ENCODE results near the gene PTPRA. TPM values are rescaled to one million over a fixed set of nuclear protein-coding genes. Genes with fewer than 3 reads are reported as not detected.

Gene PTPRA
- polyA plus RNA-seq, 1 donor: 52.7 TPM

GRCh38 chr20:3032624-3033023 is 159.3 kb downstream of the PTPRA start:
- H3K4me3 ChIP-seq (ENCODE audit: low read length): no peak overlapping the region
- 92% methylated on average over 4 of the region's 8 CpGs for WGBS (ENCODE audit: insufficient coverage, low lambda C conversion rate)
- H3K27me3 ChIP-seq (ENCODE audit: control insufficient read depth, insufficient read depth, low read length): no peaks in the 10 kb centered on the region
- H3K4me1 ChIP-seq (ENCODE audit: control insufficient read depth, insufficient read depth, low read length): peaks cover 5% of the 10 kb centered on the region
- no peak for DNase-seq
- H3K27ac ChIP-seq (ENCODE audit: low read length): no peak overlapping the region
- peaks cover 70% of the 10 kb centered on the region for H3K36me3 ChIP-seq (ENCODE audit: control insufficient read depth, insufficient read depth, low read length)
- no peaks in the 10 kb centered on the region for H3K9me3 ChIP-seq (ENCODE audit: control insufficient read depth, low read depth, low read length)

DNA sequence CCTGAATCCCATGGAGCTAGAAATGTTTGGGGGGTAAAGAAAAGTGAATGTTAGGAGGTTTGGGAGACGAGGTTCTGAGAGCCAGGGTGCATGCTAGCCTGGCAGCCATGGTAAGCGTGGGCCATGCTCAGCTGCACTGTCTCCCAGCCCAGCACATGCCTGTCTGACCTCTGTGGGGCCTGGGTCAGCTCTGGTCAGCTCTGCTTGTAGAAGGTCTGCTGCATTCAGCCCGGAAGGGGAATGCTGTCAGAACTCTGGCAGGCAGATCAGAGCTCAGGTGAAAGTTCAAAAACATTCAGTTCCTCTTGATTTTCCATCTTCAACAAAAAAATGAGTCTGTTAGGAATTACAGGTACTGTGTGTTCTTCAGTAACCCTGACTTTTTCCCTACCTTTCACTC is 164.4 kb downstream of the PTPRA start:
- Histone ChIP-seq H3K36me3 (ENCODE audit: control insufficient read depth, insufficient read depth, low read length) (peaks cover 66% of the 10 kb centered on the region), H3K4me3 (ENCODE audit: low read length) (no peak overlapping the region), H3K9me3 (ENCODE audit: control insufficient read depth, low read depth, low read length) (no peaks in the 10 kb centered on the region), H3K4me1 (ENCODE audit: control insufficient read depth, insufficient read depth, low read length) (no peaks in the 10 kb centered on the region), H3K27me3 (ENCODE audit: control insufficient read depth, insufficient read depth, low read length) (no peaks in the 10 kb centered on the region), H3K27ac (ENCODE audit: low read length) (no peak overlapping the region)
- WGBS (ENCODE audit: insufficient coverage, low lambda C conversion rate): no CpG with 5 or more reads among the region's 3 CpGs
- DNase-seq: no peak

- Histone ChIP-seq H3K9me3 (ENCODE audit: control insufficient read depth, low read depth, low read length) (no peaks in the 10 kb centered on the region), H3K4me3 (ENCODE audit: low read length) (no peak overlapping the region), H3K27ac (ENCODE audit: low read length) (no peak overlapping the region), H3K4me1 (ENCODE audit: control insufficient read depth, insufficient read depth, low read length) (no peaks in the 10 kb centered on the region), H3K27me3 (ENCODE audit: control insufficient read depth, insufficient read depth, low read length) (no peaks in the 10 kb centered on the region), H3K36me3 (ENCODE audit: control insufficient read depth, insufficient read depth, low read length) (peaks cover 59% of the 10 kb centered on the region)
- no peak for DNase-seq
- WGBS (ENCODE audit: insufficient coverage, low lambda C conversion rate): no CpG with 5 or more reads among the region's 5 CpGs
These were observed 165.2 kb downstream of the PTPRA start for GRCh38 chr20:3038454-3038853.

GRCh38 chr20:3039426-3039825 is 166.1 kb downstream of the PTPRA start:
- WGBS (ENCODE audit: insufficient coverage, low lambda C conversion rate): no CpG with 5 or more reads among the region's 4 CpGs
- Histone ChIP-seq H3K4me1 (ENCODE audit: control insufficient read depth, insufficient read depth, low read length) (no peaks in the 10 kb centered on the region), H3K9me3 (ENCODE audit: control insufficient read depth, low read depth, low read length) (no peaks in the 10 kb centered on the region), H3K36me3 (ENCODE audit: control insufficient read depth, insufficient read depth, low read length) (peaks cover 56% of the 10 kb centered on the region), H3K4me3 (ENCODE audit: low read length) (no peak overlapping the region), H3K27ac (ENCODE audit: low read length) (no peak overlapping the region), H3K27me3 (ENCODE audit: control insufficient read depth, insufficient read depth, low read length) (no peaks in the 10 kb centered on the region)
- DNase-seq: no peak

GRCh38 chr20:3040086-3040485 is 166.8 kb downstream of the PTPRA start:
- no peaks in the 10 kb centered on the region for H3K27me3 ChIP-seq (ENCODE audit: control insufficient read depth, insufficient read depth, low read length)
- no peak overlapping the region for H3K4me3 ChIP-seq (ENCODE audit: low read length)
- no peak for DNase-seq
- H3K4me1 ChIP-seq (ENCODE audit: control insufficient read depth, insufficient read depth, low read length): peaks cover 3% of the 10 kb centered on the region
- no peaks in the 10 kb centered on the region for H3K9me3 ChIP-seq (ENCODE audit: control insufficient read depth, low read depth, low read length)
- H3K36me3 ChIP-seq (ENCODE audit: control insufficient read depth, insufficient read depth, low read length): peaks cover 50% of the 10 kb centered on the region
- no peak overlapping the region for H3K27ac ChIP-seq (ENCODE audit: low read length)
- whole genome bisulfite sequencing (ENCODE audit: insufficient coverage, low lambda C conversion rate): 100% methylated on average over 1 of the region's 8 CpGs

DNA sequence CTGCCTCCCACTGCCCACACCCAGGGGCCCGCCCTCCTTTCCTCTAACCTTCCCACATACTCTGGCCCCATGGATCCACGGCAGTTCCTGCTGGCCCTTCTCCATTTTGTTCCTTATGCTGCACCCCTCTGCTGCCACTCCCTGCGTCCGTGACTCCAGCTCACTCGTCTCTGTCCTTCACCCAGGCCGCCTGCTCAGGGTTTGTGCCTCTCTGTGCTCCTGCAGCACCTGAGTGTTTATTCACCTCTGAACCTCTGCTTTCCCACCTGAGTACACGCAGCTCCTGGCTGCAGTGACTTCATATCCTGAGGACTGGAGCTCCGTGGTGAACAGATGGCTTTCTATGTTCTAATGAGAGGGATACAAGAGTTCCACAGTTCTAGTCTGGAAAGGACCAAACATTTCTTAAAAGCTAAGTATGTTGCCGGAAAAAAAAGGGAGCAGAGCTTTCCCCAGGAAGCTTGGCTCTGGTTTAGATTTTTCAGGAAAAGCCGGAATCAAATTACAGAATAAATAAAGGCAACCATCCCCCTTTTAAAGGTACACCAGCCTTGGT is 168.7 kb downstream of the PTPRA start:
- H3K4me1 ChIP-seq (ENCODE audit: control insufficient read depth, insufficient read depth, low read length): peaks cover 6% of the 10 kb centered on the region
- peak overlapping the region; percentile 19 for H3K27ac ChIP-seq (ENCODE audit: low read length)
- WGBS (ENCODE audit: insufficient coverage, low lambda C conversion rate): 40% methylated on average over 2 of the region's 10 CpGs
- no peaks in the 10 kb centered on the region for H3K9me3 ChIP-seq (ENCODE audit: control insufficient read depth, low read depth, low read length)
- no peak overlapping the region for H3K4me3 ChIP-seq (ENCODE audit: low read length)
- no peaks in the 10 kb centered on the region for H3K27me3 ChIP-seq (ENCODE audit: control insufficient read depth, insufficient read depth, low read length)
- no peak for DNase-seq
- peaks cover 31% of the 10 kb centered on the region for H3K36me3 ChIP-seq (ENCODE audit: control insufficient read depth, insufficient read depth, low read length)

- H3K27ac ChIP-seq (ENCODE audit: low read length): peak overlapping the region; percentile 3
- H3K4me1 ChIP-seq (ENCODE audit: control insufficient read depth, insufficient read depth, low read length): peaks cover 12% of the 10 kb centered on the region
- H3K4me3 ChIP-seq (ENCODE audit: low read length): no peak overlapping the region
- no peaks in the 10 kb centered on the region for H3K27me3 ChIP-seq (ENCODE audit: control insufficient read depth, insufficient read depth, low read length)
- no CpG with 5 or more reads among the region's 5 CpGs for WGBS (ENCODE audit: insufficient coverage, low lambda C conversion rate)
- no peak for DNase-seq
- H3K36me3 ChIP-seq (ENCODE audit: control insufficient read depth, insufficient read depth, low read length): peaks cover 28% of the 10 kb centered on the region
- no peaks in the 10 kb centered on the region for H3K9me3 ChIP-seq (ENCODE audit: control insufficient read depth, low read depth, low read length)
These were observed 169.3 kb downstream of the PTPRA start for GRCh38 chr20:3042625-3043024.

DNA sequence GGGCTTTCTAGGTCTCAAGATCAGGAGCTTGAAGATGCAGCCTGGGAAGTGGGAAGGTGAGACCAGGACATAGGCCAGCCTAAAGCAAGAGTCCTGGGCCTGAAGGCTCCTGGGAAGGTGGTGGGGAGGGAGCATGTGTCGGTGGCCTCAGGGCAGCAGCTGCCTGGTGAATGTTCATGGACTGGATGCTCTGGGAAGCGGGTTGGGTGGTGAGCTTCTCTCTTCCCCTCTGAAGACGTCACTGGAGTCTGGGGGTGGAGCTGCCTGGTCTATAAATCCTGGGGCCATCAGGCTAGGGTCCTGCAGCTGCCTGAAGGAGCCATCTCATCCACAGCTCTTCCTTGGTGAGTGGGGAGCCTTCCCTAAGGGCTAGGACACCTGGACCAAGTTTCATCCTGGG is 170.0 kb downstream of the PTPRA start, which contains the start of gene GNRH2:
TSS of gene GNRH2 (plus strand) at position 301 of the 400 bp plus-strand sequence. CDS start 793 bp downstream, outside the sequence.
- no CpG with 5 or more reads among the region's 3 CpGs for WGBS (ENCODE audit: insufficient coverage, low lambda C conversion rate)
- no peaks in the 10 kb centered on the region for H3K27me3 ChIP-seq (ENCODE audit: control insufficient read depth, insufficient read depth, low read length)
- peaks cover 31% of the 10 kb centered on the region for H3K36me3 ChIP-seq (ENCODE audit: control insufficient read depth, insufficient read depth, low read length)

GRCh38 chr20:3044336-3044965 is 171.2 kb downstream of the PTPRA start:
- H3K4me1 ChIP-seq (ENCODE audit: control insufficient read depth, insufficient read depth, low read length): peaks cover 13% of the 10 kb centered on the region
- H3K9me3 ChIP-seq (ENCODE audit: control insufficient read depth, low read depth, low read length): no peaks in the 10 kb centered on the region
- H3K27ac ChIP-seq (ENCODE audit: low read length): no peak overlapping the region

More for the DNA sequence above, 170.0 kb downstream of the PTPRA start, which contains the start of gene GNRH2:
- Histone ChIP-seq H3K4me3 (ENCODE audit: low read length) (no peak within 1 kb of the TSS), H3K27ac (ENCODE audit: low read length) (peak within 1 kb of the TSS; percentile 3), H3K4me1 (ENCODE audit: control insufficient read depth, insufficient read depth, low read length) (peaks cover 13% of the 10 kb centered on the region), H3K9me3 (ENCODE audit: control insufficient read depth, low read depth, low read length) (no peaks in the 10 kb centered on the region)
- no peak for DNase-seq

GRCh38 chr20:3045042-3045815 is 171.9 kb downstream of the PTPRA start:
- WGBS (ENCODE audit: insufficient coverage, low lambda C conversion rate): no CpG with 5 or more reads among the region's 24 CpGs
- peaks cover 30% of the 10 kb centered on the region for H3K36me3 ChIP-seq (ENCODE audit: control insufficient read depth, insufficient read depth, low read length)
- H3K27ac ChIP-seq (ENCODE audit: low read length): peak overlapping the region; percentile 83
- DNase-seq: peak in 1 of 2 donors; percentile 40
- H3K27me3 ChIP-seq (ENCODE audit: control insufficient read depth, insufficient read depth, low read length): no peaks in the 10 kb centered on the region
- peaks cover 13% of the 10 kb centered on the region for H3K4me1 ChIP-seq (ENCODE audit: control insufficient read depth, insufficient read depth, low read length)
- H3K9me3 ChIP-seq (ENCODE audit: control insufficient read depth, low read depth, low read length): no peaks in the 10 kb centered on the region
- H3K4me3 ChIP-seq (ENCODE audit: low read length): peak overlapping the region; percentile 87

More at GRCh38 chr20:3044336-3044965, 171.2 kb downstream of the PTPRA start:
- Histone ChIP-seq H3K27me3 (ENCODE audit: control insufficient read depth, insufficient read depth, low read length) (no peaks in the 10 kb centered on the region), H3K36me3 (ENCODE audit: control insufficient read depth, insufficient read depth, low read length) (peaks cover 30% of the 10 kb centered on the region), H3K4me3 (ENCODE audit: low read length) (no peak overlapping the region)
- no peak for DNase-seq
- WGBS (ENCODE audit: insufficient coverage, low lambda C conversion rate): no CpG with 5 or more reads among the region's 8 CpGs

Data from large intestine (tissue), 3 donors.